SK-N-SH (cell line): ENCODE measurements around the gene RPS3A.

Source experiments
- EP300 ChIP-seq, 2 experiments: IDR thresholded peaks; 2 replicates each; pipeline versions ENCODE4 v1.4.0 to v1.6.1; 2012; ENCODE audit warnings: borderline replicate concordance in 1 of 2, low read depth in 1 of 2, low read length in 1 of 2
- POLR2AphosphoS5 ChIP-seq: IDR thresholded peaks from 2 replicates; pipeline ENCODE4 v1.6.1; 2012; ENCODE audit warnings: low read depth, low read length
- RFX5 ChIP-seq: IDR thresholded peaks from 2 replicates; pipeline ENCODE4 v1.6.1; 2012; ENCODE audit warnings: mild to moderate bottlenecking, improper control_type of control experiment, low read length
- SIN3A ChIP-seq: IDR thresholded peaks from 2 replicates; pipeline ENCODE4 v1.6.1; 2012; ENCODE audit warnings: low read depth, mild to moderate bottlenecking, low read length, moderate library complexity, borderline replicate concordance
- TF ChIP-seq, protein P1 (sequence below): fragments of 200-600 bp; sonication (generic); IDR thresholded peaks from 2 replicates; pipeline ENCODE4 v1.6.1; 2017; ENCODE audit warnings: antibody characterized with exemption, mild to moderate bottlenecking, moderate library complexity

DNA sequence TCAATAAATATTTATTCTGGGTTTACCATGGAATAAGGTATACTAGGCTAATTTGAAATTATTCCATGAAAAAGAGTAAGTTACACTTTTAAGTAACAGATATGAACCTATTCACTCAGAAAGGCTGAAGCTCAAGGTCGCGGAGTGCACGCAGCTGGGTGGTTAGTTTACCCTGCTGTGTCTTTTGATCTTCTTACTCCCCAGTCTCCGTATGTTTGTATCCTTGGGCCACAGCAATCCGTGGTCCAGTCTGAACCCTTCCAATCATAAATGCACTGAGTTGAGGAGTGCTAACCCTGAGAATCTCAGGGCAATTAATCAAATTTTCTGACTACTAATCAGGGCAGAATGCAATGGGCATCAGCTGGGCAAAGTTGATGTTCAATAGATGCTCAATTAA is 33.9 kb downstream of the RPS3A start:
- TF ChIP-seq SIN3A, result no peak
- TF ChIP-seq, protein P1, sequence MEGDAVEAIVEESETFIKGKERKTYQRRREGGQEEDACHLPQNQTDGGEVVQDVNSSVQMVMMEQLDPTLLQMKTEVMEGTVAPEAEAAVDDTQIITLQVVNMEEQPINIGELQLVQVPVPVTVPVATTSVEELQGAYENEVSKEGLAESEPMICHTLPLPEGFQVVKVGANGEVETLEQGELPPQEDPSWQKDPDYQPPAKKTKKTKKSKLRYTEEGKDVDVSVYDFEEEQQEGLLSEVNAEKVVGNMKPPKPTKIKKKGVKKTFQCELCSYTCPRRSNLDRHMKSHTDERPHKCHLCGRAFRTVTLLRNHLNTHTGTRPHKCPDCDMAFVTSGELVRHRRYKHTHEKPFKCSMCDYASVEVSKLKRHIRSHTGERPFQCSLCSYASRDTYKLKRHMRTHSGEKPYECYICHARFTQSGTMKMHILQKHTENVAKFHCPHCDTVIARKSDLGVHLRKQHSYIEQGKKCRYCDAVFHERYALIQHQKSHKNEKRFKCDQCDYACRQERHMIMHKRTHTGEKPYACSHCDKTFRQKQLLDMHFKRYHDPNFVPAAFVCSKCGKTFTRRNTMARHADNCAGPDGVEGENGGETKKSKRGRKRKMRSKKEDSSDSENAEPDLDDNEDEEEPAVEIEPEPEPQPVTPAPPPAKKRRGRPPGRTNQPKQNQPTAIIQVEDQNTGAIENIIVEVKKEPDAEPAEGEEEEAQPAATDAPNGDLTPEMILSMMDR, result no peak
- TF ChIP-seq RFX5, result no peak
- TF ChIP-seq POLR2AphosphoS5, result no peak
- TF ChIP-seq EP300 (IDR thresholded peaks at IDR 0.05; ENCODE audit: borderline replicate concordance in 1 of 2, low read depth in 1 of 2, low read length in 1 of 2), result no peak
